Adipocyte (in vitro differentiated cells): ENCODE measurements around the gene TM9SF2.

Source experiments
- DNase-seq: peaks from one replicate; pipeline ENCODE4 v3.0.0-alpha.2; 2015; ENCODE audit warnings: low read depth
- H3K27me3 ChIP-seq: replicated peaks from 2 replicates; pipeline ENCODE4 v1.7.0; 2013; ENCODE audit warnings: mild to moderate bottlenecking, low read length, moderate library complexity; ENCODE audit not compliant: control insufficient read depth, insufficient read depth
- H3K36me3 ChIP-seq: 2 replicates; pipeline ENCODE4 v1.7.0; 2013; ENCODE audit warnings: low read length, mild to moderate bottlenecking, moderate library complexity; ENCODE audit not compliant: control insufficient read depth, insufficient read depth, severe bottlenecking
- H3K4me1 ChIP-seq: 2 replicates; pipeline ENCODE4 v1.7.0; 2013; ENCODE audit warnings: mild to moderate bottlenecking, low read length, moderate library complexity; ENCODE audit not compliant: control insufficient read depth, insufficient read depth
- H3K4me3 ChIP-seq: 2 replicates; pipeline ENCODE4 v1.7.0; 2013; ENCODE audit warnings: mild to moderate bottlenecking, low read length, moderate library complexity
- H3K9ac ChIP-seq: 2 replicates; pipeline ENCODE4 v1.7.0; 2013; ENCODE audit warnings: mild to moderate bottlenecking, low read length, moderate library complexity
- H3K9me3 ChIP-seq: 2 replicates; pipeline ENCODE4 v1.7.0; 2013; ENCODE audit warnings: mild to moderate bottlenecking, low read length, moderate library complexity; ENCODE audit not compliant: control insufficient read depth

Gene TM9SF2

GRCh38 chr13:99542788-99543406 lies 41.6 kb downstream of the TM9SF2 start:
- H3K9me3 ChIP-seq = no peaks in the 10 kb centered on the region
- no peaks in the 10 kb centered on the region for H3K4me1 ChIP-seq
- DNase-seq = no peak
- H3K27me3 ChIP-seq = no peaks in the 10 kb centered on the region
- no peak overlapping the region for H3K9ac ChIP-seq
- peaks cover 83% of the 10 kb centered on the region for H3K36me3 ChIP-seq
- H3K4me3 ChIP-seq = no peak overlapping the region

GRCh38 chr13:99545361-99545760 lies 44.1 kb downstream of the TM9SF2 start:
- H3K36me3 ChIP-seq = peaks cover 91% of the 10 kb centered on the region
- H3K27me3 ChIP-seq = no peaks in the 10 kb centered on the region
- no peak for DNase-seq
- H3K9ac ChIP-seq = no peak overlapping the region
- no peak overlapping the region for H3K4me3 ChIP-seq
- no peaks in the 10 kb centered on the region for H3K9me3 ChIP-seq
- H3K4me1 ChIP-seq = no peaks in the 10 kb centered on the region

- no peak overlapping the region for H3K4me3 ChIP-seq
- no peaks in the 10 kb centered on the region for H3K4me1 ChIP-seq
- no peak for DNase-seq
- H3K27me3 ChIP-seq = no peaks in the 10 kb centered on the region
- H3K9ac ChIP-seq = no peak overlapping the region
- H3K36me3 ChIP-seq = peaks cover 91% of the 10 kb centered on the region
- H3K9me3 ChIP-seq = no peaks in the 10 kb centered on the region
Measured at GRCh38 chr13:99545979-99546378, 44.7 kb downstream of the TM9SF2 start.

- Histone ChIP-seq H3K9ac (no peak overlapping the region), H3K9me3 (no peaks in the 10 kb centered on the region), H3K27me3 (no peaks in the 10 kb centered on the region), H3K36me3 (peaks cover 92% of the 10 kb centered on the region), H3K4me1 (no peaks in the 10 kb centered on the region), H3K4me3 (no peak overlapping the region)
- DNase-seq = no peak
Measured at GRCh38 chr13:99546878-99547277, 45.6 kb downstream of the TM9SF2 start.

- no peak for DNase-seq
- H3K4me1 ChIP-seq = no peaks in the 10 kb centered on the region
- no peaks in the 10 kb centered on the region for H3K9me3 ChIP-seq
- H3K36me3 ChIP-seq = peaks cover 92% of the 10 kb centered on the region
- H3K27me3 ChIP-seq = no peaks in the 10 kb centered on the region
- no peak overlapping the region for H3K4me3 ChIP-seq
- no peak overlapping the region for H3K9ac ChIP-seq
Measured at GRCh38 chr13:99548448-99548847, 47.2 kb downstream of the TM9SF2 start.

GRCh38 chr13:99553033-99553432 lies 51.8 kb downstream of the TM9SF2 start:
- H3K36me3 ChIP-seq = peaks cover 84% of the 10 kb centered on the region
- no peak overlapping the region for H3K4me3 ChIP-seq
- H3K9me3 ChIP-seq = no peaks in the 10 kb centered on the region
- H3K9ac ChIP-seq = no peak overlapping the region
- H3K27me3 ChIP-seq = no peaks in the 10 kb centered on the region
- H3K4me1 ChIP-seq = peaks cover 2% of the 10 kb centered on the region
- DNase-seq = no peak

- no peaks in the 10 kb centered on the region for H3K27me3 ChIP-seq
- H3K4me3 ChIP-seq = no peak overlapping the region
- DNase-seq = no peak
- peaks cover 76% of the 10 kb centered on the region for H3K36me3 ChIP-seq
- H3K9ac ChIP-seq = no peak overlapping the region
- peaks cover 12% of the 10 kb centered on the region for H3K4me1 ChIP-seq
- no peaks in the 10 kb centered on the region for H3K9me3 ChIP-seq
Measured at GRCh38 chr13:99555149-99555548, 53.9 kb downstream of the TM9SF2 start.

GRCh38 chr13:99556867-99557443 lies 55.7 kb downstream of the TM9SF2 start:
- H3K4me3 ChIP-seq = no peak overlapping the region
- H3K27me3 ChIP-seq = no peaks in the 10 kb centered on the region
- no peaks in the 10 kb centered on the region for H3K9me3 ChIP-seq
- no peak overlapping the region for H3K9ac ChIP-seq
- no peak for DNase-seq
- peaks cover 12% of the 10 kb centered on the region for H3K4me1 ChIP-seq
- H3K36me3 ChIP-seq = peaks cover 73% of the 10 kb centered on the region

GRCh38 chr13:99558570-99559180 lies 57.4 kb downstream of the TM9SF2 start:
- DNase-seq = no peak
- Histone ChIP-seq H3K4me3 (no peak overlapping the region), H3K36me3 (peaks cover 71% of the 10 kb centered on the region), H3K9me3 (no peaks in the 10 kb centered on the region), H3K4me1 (peaks cover 12% of the 10 kb centered on the region), H3K9ac (no peak overlapping the region), H3K27me3 (no peaks in the 10 kb centered on the region)

GRCh38 chr13:99559560-99559959 lies 58.3 kb downstream of the TM9SF2 start:
- Histone ChIP-seq H3K36me3 (peaks cover 68% of the 10 kb centered on the region), H3K4me1 (peaks cover 12% of the 10 kb centered on the region), H3K9me3 (no peaks in the 10 kb centered on the region), H3K4me3 (no peak overlapping the region), H3K27me3 (no peaks in the 10 kb centered on the region), H3K9ac (no peak overlapping the region)
- no peak for DNase-seq

GRCh38 chr13:99563404-99563803 lies 62.1 kb downstream of the TM9SF2 start:
- H3K4me1 ChIP-seq = peaks cover 14% of the 10 kb centered on the region
- no peaks in the 10 kb centered on the region for H3K27me3 ChIP-seq
- no peak overlapping the region for H3K4me3 ChIP-seq
- H3K36me3 ChIP-seq = peaks cover 49% of the 10 kb centered on the region
- DNase-seq = no peak
- no peak overlapping the region for H3K9ac ChIP-seq
- no peaks in the 10 kb centered on the region for H3K9me3 ChIP-seq
